B cell (primary cell): ENCODE data around the gene PRDX3. TPM values are rescaled to one million over a fixed set of nuclear protein-coding genes. Genes with fewer than 3 reads are reported as not detected.

Experiments
- ATAC-seq: fragments of 200-7000 bp; cut with Tn5 transposase; one replicate; pipeline ENCODE4 v1.10.0; 2021; ENCODE audit warnings: low read depth, mild to moderate bottlenecking, moderate number of reproducible peaks, moderate library complexity
- CTCF ChIA-PET: fragments of 350-600 bp; sonication (Branson Sonifier 250); formaldehyde crosslinking; loops from one replicate; lab custom pipeline; 2021; ENCODE audit warnings: antibody characterized with exemption, inconsistent platforms; lab: Charles Lee
- POLR2A ChIA-PET: fragments of 350-600 bp; sonication (Branson Sonifier 250); formaldehyde crosslinking; loops from one replicate; lab custom pipeline; 2021; ENCODE audit warnings: antibody characterized with exemption; lab: Charles Lee
- DNase-seq: peaks from one replicate; pipeline ENCODE4 v3.0.0; 2013
- H2AFZ ChIP-seq: 2 replicates; pipeline ENCODE4 v1.6.1; 2012; ENCODE audit warnings: mild to moderate bottlenecking, low read depth, low read length; ENCODE audit not compliant: insufficient read depth, poor library complexity, severe bottlenecking
- H3K27ac ChIP-seq, 2 donors: 1 replicate in 1 of 2; 2 replicates in 1 of 2; pipeline ENCODE4 v1.5.1; 2012 to 2013; ENCODE audit warnings: low read length in 2 of 2, mild to moderate bottlenecking in 2 of 2, moderate library complexity in 1 of 2
- H3K27me3 ChIP-seq, 4 experiments: fragments of 200-600 bp in 1 of 4; sonication (generic) in 1 of 4; replicated peaks in 1 of 4; 1 replicate in 2 of 4; 2 replicates in 2 of 4; pipeline versions ENCODE4 v1.6.1 to v1.7.0; 2013 to 2016; ENCODE audit warnings: low read length in 3 of 4, mild to moderate bottlenecking in 2 of 4, mixed read lengths in 1 of 4, moderate library complexity in 1 of 4; ENCODE audit not compliant: insufficient read depth in 4 of 4, control insufficient read depth in 3 of 4; ENCODE audit errors: control extremely low read depth in 1 of 4
- H3K36me3 ChIP-seq, 2 experiments: replicated peaks in 1 of 2; 1 replicate in 1 of 2; 2 replicates in 1 of 2; pipeline versions ENCODE4 v1.6.1 to v1.7.1; 2013; ENCODE audit warnings: low read length in 1 of 2; ENCODE audit not compliant: insufficient read depth in 2 of 2, control insufficient read depth in 1 of 2; ENCODE audit errors: control extremely low read depth in 1 of 2, extremely low read depth in 1 of 2
- H3K4me1 ChIP-seq, 2 donors: fragments of 200-600 bp in 1 of 2; sonication (generic) in 1 of 2; 1 replicate in 1 of 2; 2 replicates in 1 of 2; pipeline versions ENCODE4 v1.5.1 to v1.6.1; 2013 to 2017; ENCODE audit warnings: low read length in 2 of 2; ENCODE audit not compliant: control insufficient read depth in 2 of 2, insufficient read depth in 2 of 2
- H3K4me2 ChIP-seq: replicated peaks from 2 replicates; pipeline ENCODE3; 2012; ENCODE audit warnings: mild to moderate bottlenecking, low read depth, low read length; ENCODE audit not compliant: poor library complexity, severe bottlenecking
- H3K4me3 ChIP-seq, 5 experiments: fragments of 200-600 bp in 1 of 5; sonication (generic) in 1 of 5; 1 replicate in 3 of 5; 2 replicates in 2 of 5; pipeline versions ENCODE4 v1.5.1 to v1.7.0; 2011 to 2016; ENCODE audit warnings: low read length in 4 of 5, mild to moderate bottlenecking in 4 of 5, low read depth in 2 of 5, control low read depth in 1 of 5, moderate library complexity in 1 of 5; ENCODE audit not compliant: insufficient read depth in 1 of 5; ENCODE audit errors: control extremely low read depth in 1 of 5, extremely low read depth in 1 of 5
- H3K79me2 ChIP-seq: fragments of 200-600 bp; sonication (generic); one replicate; pipeline ENCODE4 v1.6.0; 2016; ENCODE audit warnings: low read length; ENCODE audit not compliant: control insufficient read depth, insufficient read depth
- H3K9ac ChIP-seq: fragments of 200-600 bp; sonication (generic); 2 replicates; pipeline ENCODE4 v1.6.1; 2017; ENCODE audit warnings: mild to moderate bottlenecking, low read length, moderate library complexity
- H3K9me3 ChIP-seq, 3 donors: one replicate each; pipeline versions ENCODE4 v1.6.1 to v1.7.1; 2013; ENCODE audit warnings: low read length in 2 of 3; ENCODE audit not compliant: control insufficient read depth in 2 of 3, insufficient read depth in 1 of 3; ENCODE audit errors: control extremely low read depth in 1 of 3
- H4K20me1 ChIP-seq: 2 replicates; pipeline ENCODE4 v1.6.0; 2012; ENCODE audit warnings: mild to moderate bottlenecking, low read length; ENCODE audit not compliant: insufficient read depth, control insufficient read depth, poor library complexity, severe bottlenecking
- H3K27ac Mint-ChIP-seq: one replicate; pipeline ENCODE4 v1.8.0; 2021; ENCODE audit warnings: mixed read lengths
- H3K27me3 Mint-ChIP-seq: one replicate; pipeline ENCODE4 v1.8.0; 2021; ENCODE audit warnings: mixed read lengths
- H3K4me1 Mint-ChIP-seq: one replicate; pipeline ENCODE4 v1.8.0; 2021; ENCODE audit warnings: mixed read lengths
- H3K4me3 Mint-ChIP-seq: one replicate; pipeline ENCODE4 v1.8.0; 2021; ENCODE audit warnings: mixed read lengths
- H3K9me3 Mint-ChIP-seq: one replicate; pipeline ENCODE4 v1.8.0; 2022; ENCODE audit warnings: mixed read lengths; ENCODE audit not compliant: insufficient read depth
- EZH2 ChIP-seq: IDR thresholded peaks from 2 replicates; pipeline ENCODE4 v1.6.1; 2012; ENCODE audit warnings: borderline replicate concordance, low read depth, mild to moderate bottlenecking, moderate library complexity, low read length; ENCODE audit not compliant: insufficient read depth, poor library complexity, severe bottlenecking
- WGBS: methylation state at CpG from one replicate; pipeline ENCODE4 v1.1.5; 2013; ENCODE audit warnings: missing lambda C conversion rate; ENCODE audit not compliant: insufficient coverage; 5-methylcytosine and 5-hydroxymethylcytosine counted together
- intact Hi-C: fragments of 100-400 bp; cut with micrococcal nuclease; formaldehyde crosslinking; loops from one replicate; pipeline ENCODE4 v1.10.0; 2022
- polyA plus RNA-seq: library from polyadenylated mRNA; depleted of rRNA; stranded (reverse); fragments of >200 nt; gene quantifications from 2 replicates; pipeline ENCODE4 v1.2.3, GENCODE V29; 2012
- total RNA-seq, 2 donors: library from RNA; stranded (reverse); fragments of 120-200 nt in 1 of 2; gene quantifications; 1 replicate in 1 of 2; 2 replicates in 1 of 2; pipeline versions ENCODE4 v1.2.3 to v1.2.4, GENCODE V29; 2013 to 2022
- TF ChIP-seq, protein P1 (sequence below): fragments of 200-600 bp; IDR thresholded peaks from one replicate; pipeline ENCODE4 v1.8.0; 2022; ENCODE audit warnings: antibody characterized with exemption, mild to moderate bottlenecking

PRDX3 gene
- total and polyA plus RNA-seq, 2 donors (not counting 1 experiment from before 2014, with no cell fraction given), result 18.0 to 36.3 TPM

DNA sequence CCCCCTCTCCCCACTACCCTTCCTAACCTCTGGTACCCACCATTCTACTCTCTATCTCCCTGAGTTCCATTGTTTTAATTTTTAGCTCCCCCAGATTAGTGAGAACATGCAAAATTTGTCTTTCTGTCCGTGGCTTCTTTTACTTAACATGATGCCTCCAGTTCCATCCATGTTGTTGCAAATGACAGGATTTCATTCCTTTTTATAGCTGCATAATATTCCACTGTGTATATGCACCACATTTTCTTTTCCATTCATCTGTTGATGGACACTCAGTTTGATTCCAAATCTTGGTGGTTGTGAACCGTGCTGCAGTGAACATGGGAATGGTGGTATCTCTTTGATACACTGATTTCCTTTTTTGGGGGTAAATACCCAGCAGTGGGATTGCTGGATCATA lies 52.7 kb downstream of the PRDX3 start:
- no peak overlapping the region for H3K27ac Mint-ChIP-seq
- no peak overlapping the region for H3K4me3 ChIP-seq
- H3K9ac ChIP-seq, result no peak overlapping the region
- no peaks in the 10 kb centered on the region for H3K27me3 Mint-ChIP-seq
- DNase-seq (no peak), ATAC-seq (no peak)
- no peak overlapping the region for H3K4me2 ChIP-seq
- H3K79me2 ChIP-seq, result no peaks in the 10 kb centered on the region
- H3K27ac ChIP-seq, result no peak overlapping the region
- H3K27me3 ChIP-seq, result no peaks in the 10 kb centered on the region
- CTCF ChIA-PET, result interaction anchor here (1.5 kb wide), 1 partner anchor 63 kb away, joined by 3 read pairs; no protein-coding TSS in a partner anchor
- H3K4me1 Mint-ChIP-seq, result peaks cover 4% of the 10 kb centered on the region
- H3K9me3 ChIP-seq, result no peaks in the 10 kb centered on the region
- H2AFZ ChIP-seq, result no peak overlapping the region
- no peaks in the 10 kb centered on the region for H3K9me3 Mint-ChIP-seq
- no peaks in the 10 kb centered on the region for H4K20me1 ChIP-seq
- peaks cover 4 to 26% of the 10 kb centered on the region in 2 experiments for H3K36me3 ChIP-seq
- intact Hi-C loops, result no loop called here
- no peak for TF ChIP-seq EZH2
- TF ChIP-seq, protein P1, sequence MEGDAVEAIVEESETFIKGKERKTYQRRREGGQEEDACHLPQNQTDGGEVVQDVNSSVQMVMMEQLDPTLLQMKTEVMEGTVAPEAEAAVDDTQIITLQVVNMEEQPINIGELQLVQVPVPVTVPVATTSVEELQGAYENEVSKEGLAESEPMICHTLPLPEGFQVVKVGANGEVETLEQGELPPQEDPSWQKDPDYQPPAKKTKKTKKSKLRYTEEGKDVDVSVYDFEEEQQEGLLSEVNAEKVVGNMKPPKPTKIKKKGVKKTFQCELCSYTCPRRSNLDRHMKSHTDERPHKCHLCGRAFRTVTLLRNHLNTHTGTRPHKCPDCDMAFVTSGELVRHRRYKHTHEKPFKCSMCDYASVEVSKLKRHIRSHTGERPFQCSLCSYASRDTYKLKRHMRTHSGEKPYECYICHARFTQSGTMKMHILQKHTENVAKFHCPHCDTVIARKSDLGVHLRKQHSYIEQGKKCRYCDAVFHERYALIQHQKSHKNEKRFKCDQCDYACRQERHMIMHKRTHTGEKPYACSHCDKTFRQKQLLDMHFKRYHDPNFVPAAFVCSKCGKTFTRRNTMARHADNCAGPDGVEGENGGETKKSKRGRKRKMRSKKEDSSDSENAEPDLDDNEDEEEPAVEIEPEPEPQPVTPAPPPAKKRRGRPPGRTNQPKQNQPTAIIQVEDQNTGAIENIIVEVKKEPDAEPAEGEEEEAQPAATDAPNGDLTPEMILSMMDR, result no peak
- 100% methylated on average over 2 of the region's 2 CpGs for WGBS
- H3K4me1 ChIP-seq, result no peaks in the 10 kb centered on the region
- POLR2A ChIA-PET, result no interaction called here
- no peak overlapping the region for H3K4me3 Mint-ChIP-seq

DNA sequence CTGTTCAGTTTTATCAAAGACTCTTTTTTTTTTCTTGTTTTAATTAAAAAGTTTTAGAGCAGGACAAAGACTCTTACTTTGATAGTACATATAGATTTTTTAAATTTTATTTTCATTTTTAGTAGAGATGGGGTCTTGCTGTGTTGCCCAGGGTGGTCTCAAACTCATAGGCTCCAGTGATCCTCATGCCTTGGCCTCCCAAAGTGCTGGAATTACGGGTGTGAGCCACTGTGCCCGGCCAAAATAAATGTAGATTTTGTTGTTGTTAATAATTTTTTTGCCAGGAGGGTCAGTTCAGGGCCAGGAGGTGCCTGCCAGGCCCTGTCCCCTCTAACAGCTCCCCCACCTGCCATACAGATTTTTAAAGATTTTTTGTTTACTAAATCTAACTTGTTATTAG lies 57.7 kb downstream of the PRDX3 start:
- Histone ChIP-seq H3K36me3 (peaks cover 4 to 32% of the 10 kb centered on the region in 2 experiments), H3K4me3 (no peak overlapping the region), H3K79me2 (no peaks in the 10 kb centered on the region), H3K4me1 (peaks cover 0 to 2% of the 10 kb centered on the region in 2 donors), H3K27ac (no peak overlapping the region), H3K27me3 (no peaks in the 10 kb centered on the region), H4K20me1 (no peaks in the 10 kb centered on the region), H3K9me3 (no peaks in the 10 kb centered on the region), H3K9ac (no peak overlapping the region), H3K4me2 (no peak overlapping the region), H2AFZ (no peak overlapping the region)
- Mint-ChIP-seq H3K4me1 (peaks cover 3% of the 10 kb centered on the region), H3K9me3 (no peaks in the 10 kb centered on the region), H3K27ac (no peak overlapping the region), H3K4me3 (no peak overlapping the region), H3K27me3 (no peaks in the 10 kb centered on the region)
- ATAC-seq (no peak), DNase-seq (no peak)
- intact Hi-C loops, result no loop called here
- POLR2A ChIA-PET, result no interaction called here
- no peak for TF ChIP-seq EZH2
- TF ChIP-seq, protein P1, result no peak
- CTCF ChIA-PET, result interaction anchor here (0.6 kb wide), 1 partner anchor 485 kb away, joined by 3 read pairs; no protein-coding TSS in a partner anchor
- WGBS, result no CpG with 5 or more reads among the region's 2 CpGs
